ENCODE measurements around the gene ANAPC5.

- TF ChIP-seq POLR2A (IDR thresholded peaks at IDR 0.05; ENCODE audit: low read depth, low read length) (no peak), POLR2AphosphoS5 (IDR thresholded peaks at IDR 0.05; ENCODE audit: low read depth, low read length) (no peak)
These were observed 73.8 kb downstream of the ANAPC5 start for GRCh38 chr12:121278169-121279070.

Measured in GM12892 (cell line).